GM12801 (cell line): ENCODE results near the gene TRIM61.

Source experiments
- CTCF ChIP-seq: IDR thresholded peaks from one replicate; pipeline ENCODE4 v1.5.1; 2011; ENCODE audit warnings: control low read depth; ENCODE audit not compliant: insufficient read length; ENCODE audit errors: extremely low read depth

TRIM61 gene

DNA sequence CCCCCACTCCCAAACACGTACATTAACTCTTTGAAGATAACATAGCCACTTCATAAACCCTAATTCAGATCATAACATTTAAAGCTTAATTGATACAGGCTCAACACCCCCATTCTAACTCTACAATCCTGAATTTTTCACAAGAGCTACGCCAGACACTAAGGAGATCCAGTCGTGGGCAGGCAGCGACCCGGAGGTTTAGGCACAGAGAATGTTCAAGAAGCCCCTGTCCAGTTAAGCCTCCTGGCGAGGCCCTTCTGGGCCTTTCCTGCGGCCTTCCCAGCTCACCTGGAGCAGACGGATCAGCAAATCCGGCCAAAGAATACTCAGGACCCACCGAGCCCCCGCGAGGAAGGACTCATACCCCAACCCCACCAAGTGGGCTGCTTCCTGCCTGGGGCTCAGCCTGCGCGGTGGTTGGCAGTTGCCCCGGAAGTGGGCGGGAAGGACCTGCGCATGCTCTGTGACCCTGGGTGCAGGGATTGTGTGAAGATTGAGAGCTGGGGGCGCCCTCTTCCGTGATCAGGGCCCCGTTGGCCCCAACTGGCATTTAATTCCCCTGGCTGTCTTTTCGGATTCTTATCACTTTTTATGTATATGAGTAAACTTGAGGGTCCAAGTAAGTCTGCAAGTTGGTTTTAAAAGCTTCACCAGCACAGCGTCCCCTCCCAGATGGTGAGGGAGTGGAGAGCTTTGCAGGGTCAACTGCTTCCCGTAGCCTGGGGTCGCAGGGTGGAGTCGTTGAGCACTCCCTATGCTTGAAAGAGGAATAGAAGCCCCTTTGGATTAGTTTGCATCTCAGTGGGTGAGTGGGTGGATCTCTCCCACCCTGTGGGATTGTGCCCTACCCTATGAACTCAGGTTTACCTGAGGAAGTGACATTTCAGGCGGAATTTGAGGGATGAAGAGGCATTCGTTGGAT lies at the start of gene TRIM61:
TRIM61 (minus strand) TSS at position 415 of the 922 bp plus-strand sequence. CDS start 7,655 bp downstream, outside the sequence.
- TF ChIP-seq CTCF, result no peak

DNA sequence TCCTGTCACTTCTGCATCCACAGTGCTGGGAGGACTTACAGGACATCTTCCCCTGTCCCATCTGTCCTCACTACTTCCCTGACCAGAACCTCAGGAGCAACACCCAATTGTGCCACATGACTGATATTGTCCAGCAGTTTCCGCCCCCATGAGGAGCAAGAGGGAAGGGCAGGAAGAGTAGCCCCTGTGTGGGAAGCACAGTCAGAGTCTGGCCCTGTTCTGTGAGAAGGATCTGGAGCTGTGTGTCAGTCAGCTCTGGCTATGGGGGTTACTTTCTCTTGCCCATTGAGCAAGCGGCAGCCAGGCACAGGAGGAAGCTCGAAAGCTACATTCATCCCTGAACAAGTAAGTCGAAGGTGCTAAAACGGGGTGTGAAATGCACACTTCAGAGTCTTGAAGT lies 39.5 kb upstream of the TRIM61 start:
- TF ChIP-seq CTCF, result no peak

DNA sequence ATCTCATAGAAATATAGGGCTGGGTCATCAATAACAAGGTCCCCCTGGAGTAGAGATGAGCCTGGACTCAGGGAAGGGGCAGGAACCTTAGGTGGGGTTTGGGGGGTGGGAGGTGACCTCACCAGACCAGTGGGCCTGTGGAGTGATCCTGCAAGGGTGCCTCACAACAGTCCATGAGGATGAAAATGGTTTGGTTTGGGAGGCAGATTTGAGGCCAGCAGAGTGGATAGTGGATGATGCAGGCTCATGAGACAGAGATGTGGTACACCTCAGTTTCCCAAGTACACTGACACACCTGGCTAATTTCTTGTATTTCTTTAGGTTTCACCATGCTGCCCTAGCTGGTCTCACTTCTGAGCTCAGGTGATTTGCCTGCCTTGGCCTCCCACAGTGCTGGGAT lies 36.2 kb upstream of the TRIM61 start:
- no peak for TF ChIP-seq CTCF

DNA sequence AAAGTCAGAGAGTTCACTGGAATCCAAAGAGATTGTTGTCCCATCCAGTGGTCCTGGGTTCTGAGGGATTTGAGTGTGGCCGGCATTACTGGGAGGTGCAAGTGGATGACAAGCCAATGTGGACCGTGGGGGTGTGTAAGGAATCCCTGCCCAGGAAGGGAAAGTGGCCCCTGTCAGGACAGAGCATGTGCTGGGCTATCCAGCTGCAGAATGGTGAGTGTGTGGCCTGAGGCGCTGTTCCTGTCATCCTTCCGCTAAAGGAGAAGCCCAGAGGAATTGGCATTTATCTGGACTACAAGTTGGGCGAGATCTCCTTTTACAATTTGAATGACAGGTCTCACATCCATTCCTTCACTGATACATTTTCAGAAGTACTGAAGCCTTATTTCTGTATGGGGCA lies 33.9 kb upstream of the TRIM61 start:
- no peak for TF ChIP-seq CTCF

- TF ChIP-seq CTCF, result no peak
Observed at GRCh38 chr4:165010991-165011390, 33.5 kb upstream of the TRIM61 start.

GRCh38 chr4:165010487-165010886 lies 33.0 kb upstream of the TRIM61 start:
- no peak for TF ChIP-seq CTCF

- TF ChIP-seq CTCF, result no peak
Observed at GRCh38 chr4:165009493-165010227, 32.2 kb upstream of the TRIM61 start.
